Brain microvascular endothelial cell (primary cell): ENCODE measurements around the gene PRTN3.

Experiments used
- DNase-seq: peaks from one replicate; pipeline ENCODE4 v3.0.0-alpha.2; 2020
- H3K27ac ChIP-seq: fragments of 250-450 bp; sonication (Bioruptor Pico); 2 replicates; pipeline ENCODE4 v1.5.1; 2020; ENCODE audit warnings: mild to moderate bottlenecking, moderate library complexity
- H3K27me3 ChIP-seq: fragments of 250-450 bp; sonication (Bioruptor Pico); replicated peaks from 2 replicates; pipeline ENCODE4 v1.5.1; 2020; ENCODE audit warnings: mild to moderate bottlenecking
- H3K36me3 ChIP-seq: fragments of 250-450 bp; sonication (Bioruptor Pico); replicated peaks from 2 replicates; pipeline ENCODE4 v1.5.1; 2020; ENCODE audit warnings: mild to moderate bottlenecking
- H3K4me3 ChIP-seq: 2 replicates; pipeline ENCODE4 v1.5.1; 2011; ENCODE audit warnings: low read depth, mild to moderate bottlenecking, control low read depth, low read length, moderate library complexity
- in situ Hi-C: cut with HindIII; loops from 2 replicates; pipeline ENCODE4 v1.10.0; 2017; ENCODE audit warnings: low sequenced_read_pairs, low pct_ligation_motif_present
- TF ChIP-seq, protein P1 (sequence below): IDR thresholded peaks from 2 replicates; pipeline ENCODE4 v1.5.1; 2011; ENCODE audit warnings: low read depth, mild to moderate bottlenecking, moderate library complexity, low read length, control low read depth, inconsistent platforms; ENCODE audit errors: missing control alignments

PRTN3 gene

DNA sequence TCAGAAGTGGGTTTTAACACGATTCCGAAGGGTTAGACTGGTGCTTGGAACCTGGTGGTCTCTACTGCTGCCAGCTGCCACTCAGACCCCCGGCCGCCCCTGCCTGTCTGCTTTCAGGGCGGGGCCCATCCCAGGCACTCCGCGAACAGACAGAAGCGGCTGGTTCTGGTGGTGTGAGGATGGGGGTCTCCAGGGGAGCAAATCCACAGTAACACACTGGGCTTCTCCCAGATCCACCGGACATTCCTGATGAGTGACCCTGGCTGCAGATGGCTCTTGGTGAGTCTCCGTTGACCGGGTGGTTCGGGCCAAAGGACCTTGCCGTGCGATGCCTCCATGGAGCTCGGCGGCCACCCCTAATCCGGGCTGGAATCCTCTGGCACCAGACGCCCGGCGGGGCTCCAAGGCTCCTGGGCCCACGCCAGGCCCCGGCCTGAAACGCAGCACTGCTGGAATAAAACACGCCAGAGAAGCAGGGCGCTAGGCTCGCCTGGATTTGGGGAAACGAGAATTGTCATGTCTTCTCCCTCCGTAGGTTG lies 45.7 kb upstream of the PRTN3 start:
- no peak for DNase-seq
- peaks cover 16% of the 10 kb centered on the region for H3K36me3 ChIP-seq
- H3K4me3 ChIP-seq = no peak overlapping the region
- H3K27ac ChIP-seq = no peak overlapping the region
- TF ChIP-seq, protein P1, sequence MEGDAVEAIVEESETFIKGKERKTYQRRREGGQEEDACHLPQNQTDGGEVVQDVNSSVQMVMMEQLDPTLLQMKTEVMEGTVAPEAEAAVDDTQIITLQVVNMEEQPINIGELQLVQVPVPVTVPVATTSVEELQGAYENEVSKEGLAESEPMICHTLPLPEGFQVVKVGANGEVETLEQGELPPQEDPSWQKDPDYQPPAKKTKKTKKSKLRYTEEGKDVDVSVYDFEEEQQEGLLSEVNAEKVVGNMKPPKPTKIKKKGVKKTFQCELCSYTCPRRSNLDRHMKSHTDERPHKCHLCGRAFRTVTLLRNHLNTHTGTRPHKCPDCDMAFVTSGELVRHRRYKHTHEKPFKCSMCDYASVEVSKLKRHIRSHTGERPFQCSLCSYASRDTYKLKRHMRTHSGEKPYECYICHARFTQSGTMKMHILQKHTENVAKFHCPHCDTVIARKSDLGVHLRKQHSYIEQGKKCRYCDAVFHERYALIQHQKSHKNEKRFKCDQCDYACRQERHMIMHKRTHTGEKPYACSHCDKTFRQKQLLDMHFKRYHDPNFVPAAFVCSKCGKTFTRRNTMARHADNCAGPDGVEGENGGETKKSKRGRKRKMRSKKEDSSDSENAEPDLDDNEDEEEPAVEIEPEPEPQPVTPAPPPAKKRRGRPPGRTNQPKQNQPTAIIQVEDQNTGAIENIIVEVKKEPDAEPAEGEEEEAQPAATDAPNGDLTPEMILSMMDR = no peak
- in situ Hi-C loops = no loop called here
- H3K27me3 ChIP-seq = no peaks in the 10 kb centered on the region

DNA sequence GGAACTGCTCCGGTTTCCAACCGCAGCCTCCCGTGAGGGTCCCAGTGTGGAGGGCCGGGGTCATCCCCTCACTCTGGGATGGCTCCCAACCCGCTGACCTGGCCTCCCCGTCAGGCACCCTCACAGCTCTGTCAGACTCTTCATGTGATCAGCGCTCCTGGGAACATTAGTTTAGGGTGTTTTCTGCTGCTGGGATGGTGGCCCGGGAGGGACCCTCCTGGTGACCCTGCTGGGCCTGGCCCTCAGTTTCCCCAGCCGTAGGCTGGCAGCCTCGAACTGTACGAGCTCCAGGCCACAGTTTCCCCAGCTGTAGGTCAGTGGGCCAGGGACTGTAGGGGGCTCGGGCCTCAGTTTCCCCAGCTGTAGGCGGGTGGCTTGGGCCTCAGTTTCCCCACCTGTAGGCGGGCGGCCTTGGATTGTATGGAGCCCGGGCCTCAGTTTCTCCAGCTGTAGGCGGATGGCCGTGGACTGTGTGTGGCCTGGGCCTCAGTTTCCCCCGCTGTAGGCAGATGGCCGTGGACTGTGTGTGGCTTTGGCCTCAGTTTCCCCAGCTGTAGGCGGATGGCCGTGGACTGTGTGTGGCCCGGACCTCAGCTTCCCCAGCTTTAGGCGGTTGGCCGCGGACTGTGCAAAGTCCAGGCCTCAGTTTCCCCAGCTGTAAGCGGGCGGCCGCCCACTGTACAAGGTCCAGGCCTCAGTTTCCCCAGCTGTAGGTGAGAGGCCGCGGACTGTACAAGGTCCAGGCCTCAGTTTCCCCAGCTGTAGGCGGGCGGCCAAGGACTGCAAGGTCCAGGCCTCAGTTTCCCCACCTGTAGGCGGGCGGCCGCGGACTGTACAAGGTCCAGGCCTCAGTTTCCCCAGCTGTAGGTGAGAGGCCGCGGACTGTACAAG lies 44.9 kb upstream of the PRTN3 start:
- Histone ChIP-seq H3K27me3 (no peaks in the 10 kb centered on the region), H3K4me3 (peak overlapping the region; percentile 67), H3K27ac (no peak overlapping the region), H3K36me3 (peaks cover 23% of the 10 kb centered on the region)
- no peak for DNase-seq
- TF ChIP-seq, protein P1 = no peak
- in situ Hi-C loops = no loop called here

DNA sequence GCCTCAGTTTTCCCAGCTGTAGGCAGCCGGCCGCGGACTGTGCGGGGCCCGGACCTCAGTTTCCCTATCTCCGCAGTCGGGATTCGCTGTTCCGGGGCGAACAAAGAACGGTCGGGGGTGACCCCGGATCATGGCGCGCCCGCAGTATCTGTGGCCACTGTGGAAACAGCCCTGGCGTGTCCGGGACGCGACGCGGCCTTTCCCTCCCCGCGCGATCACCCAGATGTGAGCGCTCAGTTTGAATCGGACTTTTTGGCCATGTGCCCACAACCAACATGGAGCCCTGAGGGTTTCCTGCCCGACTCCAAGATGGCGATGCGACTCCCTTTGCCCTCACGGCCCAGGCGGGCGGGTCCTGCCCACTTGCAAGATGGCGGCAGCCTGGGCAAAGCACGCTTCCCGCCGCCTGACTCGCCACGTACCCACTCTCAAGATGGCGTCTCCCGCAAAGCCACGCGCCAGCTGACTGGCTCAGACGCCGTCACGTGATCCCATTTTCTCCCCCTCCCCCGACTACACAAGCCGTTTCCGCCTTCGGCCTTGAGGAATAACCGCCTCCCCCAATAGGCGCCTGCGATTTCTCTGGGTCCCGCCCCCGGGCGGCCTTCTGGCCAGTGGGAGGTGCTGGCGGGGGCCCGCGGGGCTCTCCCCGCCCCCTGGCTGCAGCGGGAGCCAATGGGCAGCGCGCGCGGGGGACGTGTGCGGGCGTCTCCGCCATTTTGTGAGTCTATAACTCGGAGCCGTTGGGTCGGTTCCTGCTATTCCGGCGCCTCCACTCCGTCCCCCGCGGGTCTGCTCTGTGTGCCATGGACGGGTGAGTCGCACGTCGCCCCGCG lies 43.9 kb upstream of the PRTN3 start, which contains the start of gene PTBP1:
TSS of gene PTBP1 (plus strand) at position 761 of the 836 bp plus-strand sequence. CDS start at position 807, 46 bp downstream.
- Histone ChIP-seq H3K27me3 (no peaks in the 10 kb centered on the region), H3K36me3 (peaks cover 33% of the 10 kb centered on the region), H3K27ac (peak within 1 kb of the TSS; percentile 90), H3K4me3 (peak within 1 kb of the TSS; percentile 90)
- DNase-seq = peak; percentile 100
- TF ChIP-seq, protein P1 = no peak
- in situ Hi-C loops = no loop called here

DNA sequence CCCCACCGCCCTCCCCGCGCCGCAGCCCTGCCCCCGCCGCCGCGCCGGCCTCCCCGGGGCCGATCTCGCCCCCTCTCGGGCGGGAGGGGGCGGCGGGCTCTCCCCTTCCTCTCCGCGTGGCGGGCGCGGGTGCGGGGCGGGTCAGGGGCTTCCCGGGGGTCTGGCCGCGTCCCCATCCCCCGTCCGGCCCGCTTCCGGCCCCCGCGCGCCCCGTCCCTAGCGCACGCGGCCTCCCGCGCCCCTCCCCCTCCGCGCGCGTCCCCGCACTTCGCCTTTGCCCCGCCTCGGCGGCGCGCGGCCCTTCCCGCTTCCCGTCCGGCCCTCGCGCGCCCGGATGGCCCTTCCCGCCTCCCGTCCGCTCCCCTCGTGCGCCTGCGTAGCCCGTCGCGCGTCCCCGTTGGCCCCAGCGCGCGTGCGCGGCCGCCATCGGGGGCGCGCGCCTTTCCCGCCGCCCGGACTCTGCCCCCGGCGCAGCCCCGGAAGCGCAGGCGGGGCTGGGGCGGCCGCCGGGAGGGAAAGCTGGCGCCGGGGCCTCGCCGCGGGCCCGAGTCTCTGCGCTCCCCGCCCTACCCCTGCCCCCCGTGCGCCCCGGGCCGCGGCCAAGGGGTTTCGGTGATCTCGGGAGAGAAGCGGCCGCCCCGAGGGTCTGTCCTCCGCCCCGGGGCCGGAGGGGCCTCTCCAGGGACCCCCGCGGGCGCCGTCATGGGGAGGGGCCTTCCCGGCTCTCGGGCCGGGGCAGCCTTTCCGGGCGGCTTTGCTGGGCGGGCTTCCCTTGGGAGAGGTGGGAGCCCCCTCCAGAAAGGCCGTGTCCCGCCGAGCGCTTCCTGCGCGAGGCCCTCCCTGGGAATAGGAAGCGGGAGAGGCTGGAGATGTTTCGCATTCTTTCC lies 43.0 kb upstream of the PRTN3 start:
- H3K4me3 ChIP-seq = peak overlapping the region; percentile 90
- TF ChIP-seq, protein P1 = no peak
- in situ Hi-C loops = no loop called here

DNA sequence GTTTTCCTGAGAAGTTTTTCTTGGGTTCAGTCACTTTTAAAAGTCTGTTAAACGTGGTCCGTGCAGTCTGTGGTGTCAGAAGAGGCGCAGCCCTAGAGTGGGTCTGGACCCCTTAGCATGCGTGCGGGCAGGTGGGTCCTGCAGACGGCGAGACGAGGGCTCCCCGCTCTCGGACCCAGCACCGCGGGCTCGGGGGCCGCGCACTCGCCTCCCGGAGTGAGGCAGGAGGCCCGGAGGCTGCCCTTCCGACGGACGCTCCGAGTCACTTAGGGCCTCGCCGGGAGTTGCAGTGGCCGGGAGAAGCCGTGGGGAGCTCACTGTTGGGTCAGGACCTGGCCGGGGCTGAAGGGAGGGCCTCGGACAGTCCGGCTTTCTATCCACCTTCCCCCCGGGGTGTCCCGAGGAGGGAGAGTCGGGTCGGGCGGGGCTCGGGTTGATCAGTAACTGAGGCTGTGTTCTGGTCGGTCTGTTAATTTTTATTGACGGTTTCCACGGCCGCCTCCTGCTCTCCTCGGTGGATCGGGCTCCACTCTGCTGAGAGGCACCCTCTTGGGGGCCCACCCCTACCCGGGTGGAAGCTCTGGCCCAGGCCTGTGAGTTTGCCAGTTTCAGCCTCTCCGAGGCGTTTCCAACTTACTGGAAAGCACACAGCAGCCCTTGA lies 42.3 kb upstream of the PRTN3 start:
- in situ Hi-C loops = no loop called here
- H3K27me3 ChIP-seq = no peaks in the 10 kb centered on the region
- H3K4me3 ChIP-seq = peak overlapping the region; percentile 90
- peaks cover 44% of the 10 kb centered on the region for H3K36me3 ChIP-seq
- DNase-seq = no peak
- H3K27ac ChIP-seq = peak overlapping the region; percentile 90
- TF ChIP-seq, protein P1 = no peak

More for the DNA sequence above, 43.0 kb upstream of the PRTN3 start:
- peaks cover 37% of the 10 kb centered on the region for H3K36me3 ChIP-seq
- H3K27me3 ChIP-seq = no peaks in the 10 kb centered on the region
- peak; percentile 65 for DNase-seq
- H3K27ac ChIP-seq = peak overlapping the region; percentile 90
